ENCODE measurements around the gene OXT.
"Not testable (repeated sequence)": the region's sequence is repeated elsewhere in the genome, so short reads cannot be mapped to it uniquely, and the experiment has no call there.

OXT gene

GRCh38 chr20:3109350-3110302 lies 38.2 kb downstream of the OXT start:
- no peak for DNase-seq (ENCODE audit: low spot score)
- Histone ChIP-seq H3K4me3 (no peak overlapping the region), H3K27ac (no peak overlapping the region)
- no peak for TF ChIP-seq CTCF (IDR thresholded peaks at IDR 0.05)

DNA sequence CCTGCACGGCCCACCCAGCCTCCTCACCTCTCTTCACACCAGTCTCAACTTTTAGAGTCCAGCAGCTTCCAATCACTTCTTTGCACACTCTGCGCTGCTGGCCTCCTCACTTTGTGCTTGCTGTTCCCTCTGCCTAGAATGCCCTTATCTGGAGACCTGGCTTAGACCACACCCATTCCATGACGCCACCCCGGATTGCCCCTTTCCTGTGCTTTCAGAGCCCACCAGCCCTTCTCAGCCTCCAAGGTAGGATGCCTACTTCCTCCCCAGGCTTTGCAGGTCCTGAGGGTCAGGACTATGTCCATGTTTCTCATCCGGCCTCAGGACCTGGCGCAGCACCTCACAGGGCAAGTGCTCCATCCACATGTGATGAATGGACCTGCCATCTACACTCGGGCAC lies 40.1 kb downstream of the OXT start:
- DNase-seq (ENCODE audit: low spot score): no peak
- Histone ChIP-seq H3K4me3 (no peak overlapping the region), H3K27ac (no peak overlapping the region)
- TF ChIP-seq CTCF (IDR thresholded peaks at IDR 0.05): no peak

DNA sequence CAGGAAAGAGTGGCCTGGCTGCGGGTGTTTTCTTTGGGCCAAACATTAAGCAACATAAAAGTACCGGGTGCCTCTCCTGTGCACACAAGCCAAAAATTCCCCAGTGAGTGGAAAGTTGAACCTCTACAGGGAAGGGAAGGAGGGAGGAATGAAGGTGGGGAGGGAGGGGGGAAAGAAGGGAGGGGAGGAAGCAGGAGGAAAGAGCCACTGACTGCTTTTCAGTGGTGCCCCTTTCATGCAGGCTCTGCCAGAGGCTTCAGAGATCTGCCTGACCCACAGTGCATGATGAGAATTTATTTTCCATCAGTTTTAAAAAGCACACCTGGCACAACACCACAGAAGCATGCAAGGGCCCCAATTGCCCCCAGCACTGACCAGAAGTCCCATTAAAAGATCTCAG lies 40.6 kb downstream of the OXT start:
- TF ChIP-seq CTCF (IDR thresholded peaks at IDR 0.05): no peak
- no peak for DNase-seq (ENCODE audit: low spot score)
- Histone ChIP-seq H3K4me3 (no peak overlapping the region), H3K27ac (no peak overlapping the region)

DNA sequence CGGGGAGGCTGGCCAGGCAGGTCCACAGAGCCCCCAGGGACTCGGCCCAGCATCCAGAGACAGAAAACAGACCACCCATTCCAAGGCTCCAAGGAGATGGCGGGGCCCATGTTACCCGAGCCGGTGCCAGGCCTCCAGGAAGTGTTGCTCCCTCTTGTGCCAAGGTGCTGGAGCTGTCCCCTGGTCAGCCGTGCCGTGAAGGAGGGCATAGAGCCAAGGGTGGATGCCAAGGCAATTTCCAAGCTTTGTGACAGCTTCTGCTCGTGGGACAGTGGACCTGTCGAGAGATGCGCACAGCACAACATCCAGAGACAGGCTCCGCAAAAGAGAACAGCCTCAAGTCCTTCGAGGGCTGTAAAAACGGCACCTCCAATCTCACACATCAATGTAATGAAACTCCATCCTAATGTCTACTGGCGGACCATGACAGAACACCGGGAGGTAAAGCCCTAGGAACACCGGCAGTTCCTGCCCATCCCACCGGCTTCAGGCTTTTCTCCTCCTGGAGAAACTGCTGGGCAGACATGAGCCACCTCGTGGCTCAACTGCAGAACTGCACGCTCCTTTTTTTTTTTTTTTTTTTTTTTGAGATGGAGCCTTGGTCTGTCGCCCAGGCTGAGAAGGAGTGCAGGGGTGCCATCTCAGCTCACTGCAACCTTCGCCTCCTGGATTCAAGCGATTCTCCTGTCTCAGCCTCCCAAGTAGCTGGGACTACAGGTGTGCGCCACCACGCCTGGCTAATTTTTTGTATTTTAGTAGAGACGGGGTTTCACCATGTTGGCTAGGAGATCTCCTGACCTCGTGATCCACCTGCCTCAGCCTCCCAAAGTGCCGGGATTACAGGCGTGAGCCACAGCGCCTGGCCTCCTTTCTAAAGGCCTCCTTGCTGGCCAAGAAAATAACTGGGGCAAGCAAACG lies 44.0 kb downstream of the OXT start:
- TF ChIP-seq CTCF (IDR thresholded peaks at IDR 0.05): peak; percentile 52
- no peak for DNase-seq (ENCODE audit: low spot score)
- no peak overlapping the region for H3K4me3 ChIP-seq
- no peak overlapping the region for H3K27ac ChIP-seq

DNA sequence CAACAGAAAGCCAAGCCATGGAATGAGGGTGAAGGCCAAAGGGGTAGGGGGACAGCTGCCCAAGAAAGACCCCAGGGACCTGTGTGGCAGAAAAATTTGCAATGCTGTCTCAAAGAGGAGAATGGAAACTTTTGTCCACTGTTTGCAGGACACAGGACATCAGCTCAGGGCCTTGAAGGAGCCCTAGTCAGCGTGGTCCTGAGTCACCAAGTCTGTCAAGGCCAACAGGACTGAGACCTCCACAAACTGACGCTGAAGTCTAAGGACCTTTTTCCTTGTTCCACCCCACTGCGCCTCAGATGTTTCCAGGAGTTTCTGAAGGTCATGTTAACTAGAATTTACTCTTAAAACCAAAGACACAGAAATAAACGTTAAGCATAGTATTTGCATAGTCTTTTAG lies 44.9 kb downstream of the OXT start:
- Histone ChIP-seq H3K4me3 (no peak overlapping the region), H3K27ac (no peak overlapping the region)
- TF ChIP-seq CTCF (IDR thresholded peaks at IDR 0.05): no peak
- DNase-seq (ENCODE audit: low spot score): no peak

DNA sequence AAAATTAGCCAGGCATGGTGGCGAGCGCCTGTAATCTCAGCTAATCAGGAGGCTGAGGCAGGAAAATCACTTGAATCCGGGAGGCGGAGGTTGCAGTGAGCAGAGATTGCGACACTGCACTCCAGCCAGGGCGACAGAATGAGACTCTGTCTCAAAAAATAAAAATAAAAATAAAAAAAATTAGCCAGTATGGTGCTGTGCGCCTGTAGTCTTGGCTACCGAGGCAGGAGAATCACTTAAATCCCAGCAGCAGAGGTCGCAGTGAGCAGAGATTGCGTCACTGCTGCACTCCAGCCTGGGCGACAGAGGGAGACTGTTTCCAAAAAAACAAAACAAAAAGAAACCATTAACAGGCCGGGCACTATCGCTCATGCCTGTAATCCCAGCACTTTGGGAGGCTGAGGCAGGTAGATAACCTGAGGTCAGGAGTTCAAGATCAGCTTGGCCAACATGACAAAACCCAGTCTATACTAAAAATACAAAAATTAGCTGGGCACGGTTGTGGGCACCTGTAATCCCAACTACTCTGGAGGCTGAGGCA lies 46.5 kb downstream of the OXT start:
- peak overlapping the region; percentile 37 for H3K4me3 ChIP-seq
- TF ChIP-seq CTCF (IDR thresholded peaks at IDR 0.05): peak; percentile 44
- DNase-seq (ENCODE audit: low spot score): not testable (repeated sequence)
- peak overlapping the region in 1 of 2 donors; percentile 21 for H3K27ac ChIP-seq

Data from coronary artery (tissue), 2 donors.